ENCODE results near the gene LRRC25.

The LRRC25 gene

DNA sequence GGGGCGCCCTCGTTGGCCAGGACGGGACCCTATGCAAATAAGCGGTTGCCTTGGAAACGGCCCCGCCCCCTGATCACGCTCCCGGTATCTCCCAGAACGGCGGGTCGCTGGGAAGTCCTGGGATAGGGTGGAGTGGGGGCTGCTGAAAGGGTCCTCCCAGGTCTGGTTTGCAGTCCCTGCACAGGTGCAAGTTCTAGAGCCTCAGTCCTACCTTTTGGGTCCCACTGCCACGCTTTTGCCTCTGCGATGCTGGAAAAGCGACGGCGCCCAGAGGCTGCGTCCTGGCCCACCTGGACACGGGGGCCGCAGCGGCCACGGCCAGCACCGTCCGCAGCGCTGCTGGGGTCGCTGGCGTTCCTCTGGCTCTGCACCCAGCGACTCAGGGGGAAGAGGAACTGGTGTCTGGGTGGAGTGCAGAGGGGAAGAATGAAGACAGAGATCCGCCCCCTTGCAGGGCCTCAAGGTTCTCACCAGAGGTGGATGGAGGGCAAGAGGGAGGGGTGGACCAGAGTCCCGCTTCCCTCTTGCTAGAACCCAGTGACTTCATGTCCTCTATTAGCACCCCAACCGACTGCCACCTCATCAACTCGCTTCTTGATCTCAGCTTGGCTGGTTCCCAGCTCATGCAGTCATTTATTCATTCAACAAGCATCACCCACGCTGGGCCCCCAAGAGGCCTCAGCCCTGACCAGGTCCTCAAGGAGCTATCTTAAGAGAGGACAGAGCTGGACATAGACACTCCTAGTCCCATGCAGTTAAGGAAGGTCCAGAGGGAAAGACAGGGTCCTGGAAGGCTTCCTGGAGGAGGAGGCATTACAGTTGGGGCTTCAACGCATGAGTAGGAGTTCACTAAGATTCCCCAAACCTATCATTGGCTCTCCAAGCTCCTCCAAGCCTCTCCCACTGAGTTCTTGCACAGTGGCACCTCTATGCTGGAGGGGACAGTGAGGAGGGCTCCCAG is at the start of gene LRRC25:
Gene LRRC25 (minus strand): TSS at position 381 of the 961 bp plus-strand sequence. CDS start 659 bp downstream, outside the sequence.
- DNase-seq: peak; percentile 36

DNA sequence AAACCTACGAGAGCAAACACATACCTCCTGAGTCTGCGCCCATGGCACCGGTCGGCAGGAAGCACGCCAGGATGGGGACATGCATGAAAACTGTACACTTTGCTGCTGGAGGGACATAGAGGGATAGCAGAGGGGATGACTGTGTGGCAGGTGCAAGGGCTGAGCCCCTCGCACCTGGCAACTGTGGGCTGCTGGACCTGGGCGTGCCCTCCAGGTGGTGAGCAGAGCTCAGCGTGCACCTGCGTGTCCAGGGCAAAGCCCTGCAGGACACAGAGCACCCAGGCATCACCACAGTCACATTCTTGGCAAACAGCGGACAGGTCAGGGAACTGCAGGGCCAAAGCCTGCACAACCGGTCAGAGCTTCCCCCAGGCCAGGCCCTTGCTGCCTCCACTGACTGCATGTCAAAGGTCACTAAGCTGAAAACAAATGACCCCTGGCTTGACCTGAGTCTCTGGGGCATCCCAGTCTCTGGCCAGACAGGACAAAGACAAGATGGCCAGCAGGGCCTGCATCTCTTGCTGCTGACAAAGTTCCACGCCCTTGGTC is 49.5 kb upstream of the LRRC25 start:
- no peak for DNase-seq

DNA sequence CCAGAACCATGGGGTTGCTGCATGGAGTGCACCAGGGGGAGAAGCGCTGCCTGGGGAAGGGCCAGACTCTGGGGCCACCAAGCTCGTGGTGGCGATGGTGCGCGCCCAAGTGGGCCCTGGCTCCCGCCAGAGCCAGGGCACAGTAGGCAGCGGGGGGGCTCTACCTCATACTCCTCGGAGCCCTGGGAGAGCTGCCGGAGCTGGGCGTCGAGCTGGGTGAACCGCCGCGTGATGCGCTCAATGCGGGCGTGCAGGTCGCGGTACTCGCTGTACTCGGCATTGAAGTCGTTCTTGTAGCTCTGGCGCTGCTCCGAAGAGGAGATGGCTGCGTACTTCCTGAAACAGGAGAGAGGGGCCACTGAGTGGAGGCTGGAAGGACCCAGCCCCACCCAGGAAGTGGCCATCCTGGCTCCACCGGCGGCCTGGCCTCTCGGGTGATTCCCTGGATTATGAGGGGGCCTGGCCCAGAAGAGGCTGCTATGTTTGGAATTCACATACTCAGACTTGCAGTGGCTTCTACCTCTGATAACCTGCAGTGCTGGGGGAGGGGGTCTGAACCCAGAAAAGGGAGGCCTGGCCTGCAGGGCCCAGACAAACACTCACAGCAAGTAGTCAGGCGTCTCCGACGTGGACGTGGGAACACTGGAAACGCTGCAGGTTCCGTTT is 48.9 kb upstream of the LRRC25 start:
- DNase-seq: no peak

DNA sequence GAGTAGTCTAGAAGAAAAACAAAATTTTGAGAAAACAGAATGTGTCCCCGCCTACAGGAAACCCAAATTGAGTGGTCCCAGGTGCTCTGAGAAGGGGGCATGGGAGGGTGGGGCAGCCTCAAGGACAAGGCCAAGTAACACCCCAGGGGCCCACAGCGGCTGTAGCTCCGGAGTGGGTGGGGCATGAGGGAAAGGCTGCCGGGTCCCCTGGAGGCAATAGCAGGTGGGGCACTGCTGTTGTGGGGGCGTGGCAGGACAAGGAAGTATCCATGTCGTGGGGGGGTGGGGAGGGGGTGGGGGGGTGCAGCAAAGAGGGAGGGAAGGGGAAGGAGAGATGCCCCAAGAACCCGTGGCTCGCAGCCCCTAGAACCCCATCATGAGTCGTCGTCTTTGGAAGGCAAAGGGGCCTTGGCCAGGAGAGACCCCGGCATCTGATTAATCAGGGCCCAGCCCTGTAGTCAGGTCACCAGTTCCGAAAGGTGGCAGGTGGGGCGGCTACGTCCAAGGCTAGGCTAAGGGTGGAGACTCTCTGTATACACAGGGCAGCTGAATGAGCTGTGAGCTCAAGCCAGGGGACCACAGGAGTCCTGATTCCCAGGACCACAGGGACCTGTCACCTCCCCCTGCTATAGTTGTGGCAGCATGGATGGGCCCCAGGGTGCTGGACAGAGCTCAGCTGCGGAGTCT is 48.0 kb upstream of the LRRC25 start:
- no peak for DNase-seq

DNA sequence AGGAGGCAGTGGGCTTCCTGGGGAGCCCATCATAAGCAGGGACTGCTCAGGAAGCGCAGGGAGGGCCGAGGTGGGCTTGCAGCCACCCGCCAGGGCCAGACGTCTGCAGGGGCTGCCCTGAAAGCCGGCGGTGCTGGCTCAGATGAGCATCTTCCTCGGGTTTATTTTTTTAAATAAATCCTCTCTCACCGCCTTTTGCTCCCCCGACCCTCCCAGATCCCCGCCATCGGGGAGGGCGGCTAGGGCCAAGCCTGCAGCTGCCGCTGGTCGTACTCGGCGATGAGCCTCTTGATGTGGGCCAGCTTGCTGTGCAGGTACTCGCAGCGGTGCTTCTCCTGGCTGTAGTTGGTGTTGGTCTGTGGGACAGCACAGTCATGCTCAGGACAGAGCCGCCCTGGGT is 47.1 kb upstream of the LRRC25 start:
- no peak for DNase-seq

DNA sequence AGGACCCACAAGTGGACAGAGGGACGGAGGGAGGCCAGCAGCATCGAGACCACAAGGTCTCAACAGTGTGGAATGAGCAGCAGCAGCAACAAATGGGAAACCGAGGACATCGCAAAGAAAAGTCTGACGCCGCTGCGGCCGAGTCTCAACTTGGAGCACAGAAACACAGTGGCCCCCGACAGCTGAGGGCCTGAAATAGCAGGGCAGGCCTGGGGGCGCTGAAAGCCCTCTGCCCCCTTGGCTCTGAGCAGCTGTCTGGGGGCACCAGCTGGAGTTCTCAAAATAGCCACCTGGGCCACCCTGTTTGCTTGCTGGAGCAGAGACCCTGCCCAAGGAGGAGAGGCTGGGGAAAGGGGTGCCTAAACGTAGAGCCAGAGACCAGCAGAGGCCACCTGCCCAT is 46.4 kb upstream of the LRRC25 start:
- DNase-seq: no peak

DNA sequence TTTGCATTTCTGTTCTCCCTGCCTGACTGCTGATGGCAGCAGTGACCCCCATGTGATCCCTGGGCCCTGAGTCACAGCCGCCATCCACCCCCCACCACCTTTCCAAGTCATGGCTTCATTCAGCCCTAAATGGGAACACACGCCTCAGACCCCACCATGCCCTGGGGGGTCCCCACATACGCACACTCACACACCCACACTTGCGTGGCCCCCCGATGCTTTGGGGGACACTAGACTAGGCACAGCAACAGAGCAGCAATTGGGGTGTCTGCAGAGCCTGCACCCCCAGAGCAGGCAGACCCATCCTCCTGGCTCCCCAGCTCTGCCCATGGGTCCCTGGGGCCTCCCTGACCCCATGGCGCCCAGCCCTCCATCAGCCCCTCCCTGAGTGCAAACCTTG is 46.0 kb upstream of the LRRC25 start:
- no peak for DNase-seq

DNA sequence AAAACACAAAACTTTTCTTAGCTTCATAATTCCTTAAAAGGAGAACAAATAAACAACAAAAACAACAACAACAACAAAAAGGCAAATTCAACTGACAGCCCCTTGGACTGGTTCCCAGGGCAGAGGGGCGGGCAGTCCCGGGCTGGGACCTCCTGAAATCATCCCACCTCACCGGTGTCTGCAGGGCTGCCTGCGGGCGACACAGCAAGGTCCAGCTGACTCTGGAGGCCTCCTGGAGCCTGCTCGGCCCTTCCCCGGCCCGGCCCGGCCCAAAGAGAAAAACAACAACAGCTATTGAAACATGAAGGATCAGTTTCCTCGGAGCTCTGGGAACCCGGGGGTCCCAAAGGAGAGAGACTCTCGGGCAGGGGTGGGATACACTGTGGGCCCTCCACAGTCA is 45.5 kb upstream of the LRRC25 start:
- no peak for DNase-seq

DNA sequence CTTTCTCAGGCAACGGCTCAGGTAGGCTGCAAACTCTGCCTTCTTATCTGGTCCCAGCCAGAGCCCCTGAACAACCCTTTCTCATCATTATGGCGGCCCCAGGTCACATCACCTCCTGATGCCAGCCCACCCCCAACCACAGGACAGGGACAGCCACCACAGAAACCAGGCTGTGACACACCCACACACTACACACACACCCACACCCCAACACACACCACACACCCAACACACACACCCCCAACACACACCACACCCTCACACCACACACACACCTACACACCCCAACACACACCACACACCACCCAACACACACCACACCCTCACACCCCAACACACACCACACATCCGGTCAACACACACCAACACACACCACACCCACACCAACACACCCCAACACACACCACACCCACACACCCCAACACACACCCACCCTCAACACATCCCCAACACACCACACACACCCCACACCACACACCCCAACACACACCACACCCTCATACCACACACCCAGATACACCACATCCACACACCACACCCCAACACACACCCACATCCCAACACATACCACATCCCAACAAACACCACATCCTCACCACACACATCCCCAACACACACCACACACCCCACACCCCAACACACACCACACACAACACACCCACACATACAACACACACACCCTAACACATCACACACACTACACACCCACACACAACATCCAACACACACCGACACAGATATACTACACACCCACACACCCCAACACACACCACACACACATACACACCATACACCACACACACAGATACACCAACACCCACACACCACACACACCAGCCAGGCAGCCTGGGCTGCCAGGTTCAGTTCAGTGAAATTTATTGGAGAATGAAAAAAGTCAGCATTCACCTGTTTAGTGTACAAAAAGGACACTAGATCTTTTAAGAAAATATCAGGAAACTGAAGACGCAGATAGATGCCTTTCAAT is 44.7 kb upstream of the LRRC25 start:
- no peak for DNase-seq

DNA sequence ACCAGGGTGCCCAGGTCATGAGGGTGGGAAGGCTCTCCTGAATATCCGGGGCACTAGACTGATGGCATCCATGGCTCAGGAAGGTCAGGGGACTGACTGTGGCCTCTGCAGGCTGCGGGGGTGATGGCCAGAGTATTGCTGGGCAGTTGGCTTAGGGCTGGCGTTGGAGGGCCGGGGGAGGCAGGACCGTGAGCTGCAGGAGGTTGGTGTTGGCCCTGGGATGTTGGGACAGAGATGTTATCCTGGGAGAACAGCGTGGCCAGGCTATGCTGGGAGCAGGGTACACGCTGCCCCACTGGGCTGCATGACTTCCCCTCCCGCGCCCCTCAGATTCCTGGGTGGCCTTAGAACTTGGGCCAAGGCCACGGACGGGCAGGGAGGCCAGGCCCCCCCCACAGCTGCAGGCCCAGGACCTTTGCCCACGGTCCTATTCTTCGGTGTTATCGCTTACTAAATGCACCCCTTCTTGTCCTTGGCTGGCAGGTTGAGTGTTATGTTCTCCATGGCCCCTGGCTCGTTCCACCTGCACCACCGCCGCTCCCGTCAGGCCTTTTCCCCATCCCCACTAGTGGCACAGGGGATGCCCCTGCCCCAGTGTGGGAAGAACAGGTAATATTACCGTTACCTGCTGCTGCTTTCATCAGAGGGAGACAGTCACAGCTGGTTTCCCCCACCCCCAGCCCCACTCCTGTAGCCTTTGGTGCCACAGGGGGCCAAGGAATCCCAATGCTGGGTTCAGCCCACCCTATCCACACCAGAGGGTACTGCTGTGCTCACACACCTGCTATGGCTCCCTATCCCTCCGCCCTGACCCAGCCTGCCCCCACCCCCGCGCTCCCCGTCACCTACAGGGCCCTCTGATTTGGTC is 43.7 kb upstream of the LRRC25 start:
- DNase-seq: no peak

DNA sequence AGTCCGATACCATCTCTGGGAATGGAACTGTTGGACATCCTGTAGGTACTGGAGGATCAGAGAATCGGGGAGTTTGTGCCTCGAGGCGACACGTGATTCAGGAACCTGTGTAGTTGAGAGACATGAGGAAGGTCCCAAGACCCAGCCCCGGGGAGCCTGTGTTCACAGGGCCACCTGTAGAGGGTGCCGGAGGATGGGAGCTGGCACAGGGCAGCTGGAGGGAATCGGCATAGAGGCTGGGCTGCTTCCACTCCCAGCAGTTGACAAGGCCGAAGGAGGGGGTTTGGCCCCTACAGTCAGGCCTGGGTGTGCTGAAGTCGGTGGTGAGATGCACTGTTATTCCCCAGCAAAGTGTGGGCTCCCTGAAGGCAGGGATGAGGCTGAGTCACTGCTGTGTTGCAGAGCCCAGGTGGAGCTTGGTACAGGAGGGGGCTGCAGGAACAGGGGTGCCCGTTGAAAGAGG is 43.0 kb upstream of the LRRC25 start:
- peak; percentile 18 for DNase-seq

DNA sequence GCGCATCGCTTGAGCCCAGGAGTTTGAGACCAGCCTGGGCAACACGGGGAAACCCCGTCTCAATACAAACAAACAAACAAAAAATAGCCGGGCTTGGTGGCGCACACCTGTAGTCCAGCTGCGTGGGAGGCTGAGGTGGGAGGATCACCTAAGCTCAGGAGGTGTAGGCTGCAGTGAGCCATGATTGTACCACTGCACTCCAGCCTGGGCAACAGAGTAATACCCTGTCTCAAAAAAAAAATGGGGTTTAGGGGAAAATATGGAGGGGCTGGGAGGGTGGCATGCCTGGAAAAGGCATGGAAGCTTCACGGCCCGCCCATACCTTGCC is 42.5 kb upstream of the LRRC25 start:
- DNase-seq: no peak

DNA sequence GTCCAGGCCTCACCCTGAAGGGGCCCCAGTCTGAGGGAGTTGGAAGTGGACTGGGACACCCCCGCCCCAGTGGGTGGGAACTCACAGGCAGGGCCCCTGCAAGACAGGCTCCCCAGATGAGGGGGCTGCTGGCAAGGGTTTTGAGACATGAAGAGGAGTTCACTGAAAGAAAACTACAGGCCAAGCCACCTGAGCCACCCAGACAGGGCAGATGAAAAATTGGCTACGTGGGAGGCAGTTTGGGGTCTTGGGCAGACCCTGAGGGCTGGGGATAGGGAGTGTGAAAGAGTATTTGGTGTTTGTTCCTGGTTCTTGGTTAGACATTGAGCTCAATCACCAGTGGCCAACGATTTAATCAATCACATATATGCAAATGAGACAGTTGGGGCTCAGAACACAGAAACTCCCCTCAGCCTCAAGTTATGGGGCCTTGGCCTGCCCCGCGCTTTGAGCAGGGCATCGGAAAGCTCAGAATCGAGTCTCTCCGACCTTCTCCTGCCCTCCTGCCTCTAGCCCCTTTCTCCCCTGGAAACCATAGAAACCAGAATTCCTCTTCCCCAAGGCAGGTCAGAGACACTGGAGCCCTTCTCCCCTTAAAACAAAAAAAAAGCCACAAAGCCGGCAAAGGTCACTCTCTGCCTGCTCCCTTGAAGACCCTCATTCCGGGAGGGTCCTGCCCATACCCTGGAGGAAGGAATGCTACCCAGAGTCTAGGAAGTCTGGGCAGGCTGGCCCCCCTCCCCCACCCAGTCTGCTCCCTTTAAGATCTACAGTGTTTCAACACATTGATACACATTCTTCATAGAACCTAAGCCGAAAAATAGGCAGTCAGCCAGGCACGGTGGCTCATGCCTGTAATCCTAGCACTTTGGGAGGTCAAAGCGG is 41.8 kb upstream of the LRRC25 start:
- DNase-seq: no peak

DNA sequence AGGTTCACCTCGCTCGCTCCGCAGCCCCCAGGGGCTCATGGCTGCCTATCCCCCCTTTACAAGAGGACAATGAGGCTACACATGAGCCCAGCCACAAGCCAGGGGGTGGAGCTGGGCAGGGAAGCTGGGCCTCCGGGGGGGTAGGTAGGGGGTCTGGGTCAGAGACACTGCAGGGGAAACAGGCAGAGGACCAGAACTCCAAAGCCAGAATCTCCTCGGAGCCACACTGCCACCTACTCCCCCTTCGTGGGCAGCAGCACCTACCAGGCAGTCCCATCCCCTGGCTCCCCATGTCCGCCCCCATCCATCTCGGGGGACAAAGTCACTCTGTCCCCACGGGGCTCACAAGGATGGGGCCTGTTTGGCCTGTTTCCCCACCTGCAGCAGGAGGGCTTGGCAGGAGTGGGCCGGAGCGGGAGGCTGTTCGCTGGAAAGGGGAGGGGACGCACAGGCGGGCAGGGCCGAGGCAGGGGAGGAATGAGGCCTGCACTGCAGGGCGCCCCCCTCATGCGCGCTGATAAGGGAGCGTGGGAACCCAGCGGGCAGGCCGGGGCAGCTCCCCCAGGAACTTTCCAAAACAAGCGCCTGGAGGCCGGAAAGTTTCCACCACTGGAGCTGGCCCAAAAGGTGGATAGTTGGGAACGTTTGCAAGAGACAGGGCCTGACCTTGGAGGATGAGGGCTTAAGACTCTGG is 41.1 kb upstream of the LRRC25 start:
- no peak for DNase-seq

DNA sequence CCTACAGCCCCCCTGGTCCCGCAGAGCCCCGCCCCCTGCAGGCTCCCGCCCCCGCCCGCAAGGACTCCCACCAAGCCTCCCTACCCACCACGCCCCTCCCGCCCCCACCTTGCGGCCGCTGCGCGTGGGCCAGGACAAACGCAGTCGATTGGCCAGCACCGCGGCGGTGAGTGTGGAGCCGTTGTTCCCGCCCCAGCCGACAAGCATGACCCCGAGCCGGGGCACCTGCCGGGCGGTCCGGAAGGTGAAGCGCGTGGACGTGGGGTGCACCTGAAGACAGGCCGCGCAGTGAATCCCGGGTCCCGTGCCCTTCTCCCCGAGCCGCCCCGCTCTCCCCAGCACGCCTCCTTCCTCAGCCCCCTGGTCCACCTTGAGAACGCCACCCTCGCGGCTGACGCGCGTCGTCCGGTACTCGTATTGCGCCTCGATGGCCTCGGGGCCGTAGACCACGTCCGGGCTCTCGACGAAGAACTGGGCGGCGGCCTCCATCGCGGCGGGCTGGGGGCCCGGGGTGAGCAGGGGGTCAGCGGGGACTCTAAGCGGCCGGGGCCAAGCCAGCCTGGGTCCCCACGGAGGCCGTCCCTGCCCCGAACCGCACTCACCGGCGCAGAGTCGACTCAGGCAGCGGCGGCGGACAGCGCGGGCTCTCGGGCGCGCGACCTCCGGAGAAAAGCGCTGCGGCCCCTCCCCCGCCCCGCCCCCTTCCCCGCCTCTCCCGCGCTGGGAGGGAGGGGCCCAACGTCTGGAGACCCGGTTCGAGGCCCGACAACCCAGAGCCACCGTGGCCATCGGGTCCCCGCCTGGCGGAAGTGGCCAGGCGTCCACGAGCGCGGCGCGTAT is 40.3 kb upstream of the LRRC25 start, which contains the start of gene ISYNA1:
Gene ISYNA1 (minus strand): TSS at position 643 of the 840 bp plus-strand sequence. CDS start 154 bp downstream, at position 489.
- no peak for DNase-seq

DNA sequence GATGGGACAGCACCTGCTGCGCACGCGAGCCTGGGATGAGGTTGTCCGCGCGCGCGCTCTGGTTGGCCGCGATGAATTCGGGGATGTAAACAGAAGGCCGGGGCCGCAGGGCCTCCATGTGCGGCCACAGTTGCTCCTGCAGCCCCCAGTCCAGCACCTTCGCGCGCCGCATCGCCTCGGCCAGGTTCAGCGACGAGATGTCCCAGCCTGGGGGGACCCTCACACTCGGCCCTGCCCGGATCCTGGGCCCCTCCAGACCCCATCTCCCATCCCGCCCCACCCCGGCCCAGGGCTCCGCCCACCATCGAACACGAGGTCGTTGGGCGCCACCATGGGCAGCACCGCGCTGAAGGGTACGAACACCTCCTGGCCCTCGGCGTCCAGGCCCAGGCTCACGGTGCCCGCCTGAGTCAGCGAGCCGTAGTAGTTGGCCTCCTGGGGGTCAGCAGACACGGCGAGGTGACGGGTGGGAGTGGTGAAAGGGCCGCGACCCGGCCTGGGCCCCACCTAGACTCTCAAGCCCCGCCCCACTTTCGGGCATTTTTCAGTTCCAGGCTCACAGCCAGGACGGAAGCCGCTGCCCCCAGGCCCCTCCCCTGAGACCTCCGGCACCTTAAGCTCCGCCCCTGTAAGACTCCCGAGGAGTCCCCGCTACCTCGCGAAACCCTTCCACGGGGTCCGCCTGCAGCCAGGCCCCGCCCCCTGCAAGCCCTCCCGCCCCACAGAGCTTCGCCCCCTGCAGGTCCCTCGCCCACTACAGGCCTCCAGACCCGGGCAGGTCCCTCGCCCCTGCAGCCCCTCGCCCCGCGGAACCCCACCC is 39.5 kb upstream of the LRRC25 start:
- DNase-seq: no peak
